GM12865 (cell line): Measurements from ENCODE around the gene CRIM1.

Experiments used
- DNase-seq: peaks from one replicate; pipeline ENCODE4 v3.0.0; 2010; ENCODE audit warnings: low read depth
- H3K4me3 ChIP-seq: 2 replicates; pipeline ENCODE4 v1.5.1; 2011; ENCODE audit warnings: mild to moderate bottlenecking, low read depth, low read length, control low read depth
- TF ChIP-seq, protein P1 (sequence below): IDR thresholded peaks from 2 replicates; pipeline ENCODE4 v1.5.1; 2011; ENCODE audit warnings: low read length, control low read depth, low read depth, inconsistent platforms; ENCODE audit not compliant: insufficient read depth; ENCODE audit errors: missing control alignments

CRIM1 gene

GRCh38 chr2:36329746-36330472 lies 25.7 kb upstream of the CRIM1 start:
- H3K4me3 ChIP-seq, result no peak overlapping the region
- DNase-seq, result no peak
- TF ChIP-seq, protein P1, sequence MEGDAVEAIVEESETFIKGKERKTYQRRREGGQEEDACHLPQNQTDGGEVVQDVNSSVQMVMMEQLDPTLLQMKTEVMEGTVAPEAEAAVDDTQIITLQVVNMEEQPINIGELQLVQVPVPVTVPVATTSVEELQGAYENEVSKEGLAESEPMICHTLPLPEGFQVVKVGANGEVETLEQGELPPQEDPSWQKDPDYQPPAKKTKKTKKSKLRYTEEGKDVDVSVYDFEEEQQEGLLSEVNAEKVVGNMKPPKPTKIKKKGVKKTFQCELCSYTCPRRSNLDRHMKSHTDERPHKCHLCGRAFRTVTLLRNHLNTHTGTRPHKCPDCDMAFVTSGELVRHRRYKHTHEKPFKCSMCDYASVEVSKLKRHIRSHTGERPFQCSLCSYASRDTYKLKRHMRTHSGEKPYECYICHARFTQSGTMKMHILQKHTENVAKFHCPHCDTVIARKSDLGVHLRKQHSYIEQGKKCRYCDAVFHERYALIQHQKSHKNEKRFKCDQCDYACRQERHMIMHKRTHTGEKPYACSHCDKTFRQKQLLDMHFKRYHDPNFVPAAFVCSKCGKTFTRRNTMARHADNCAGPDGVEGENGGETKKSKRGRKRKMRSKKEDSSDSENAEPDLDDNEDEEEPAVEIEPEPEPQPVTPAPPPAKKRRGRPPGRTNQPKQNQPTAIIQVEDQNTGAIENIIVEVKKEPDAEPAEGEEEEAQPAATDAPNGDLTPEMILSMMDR, result no peak

- DNase-seq, result no peak
- TF ChIP-seq, protein P1, result no peak
- H3K4me3 ChIP-seq, result no peak overlapping the region
Measured at GRCh38 chr2:36330473-36331395, 24.8 kb upstream of the CRIM1 start.

GRCh38 chr2:36333350-36334012 lies 22.1 kb upstream of the CRIM1 start:
- TF ChIP-seq, protein P1, result peak; percentile 11
- H3K4me3 ChIP-seq, result no peak overlapping the region
- DNase-seq, result no peak

GRCh38 chr2:36335597-36335996 lies 20.0 kb upstream of the CRIM1 start:
- TF ChIP-seq, protein P1, result no peak
- H3K4me3 ChIP-seq, result no peak overlapping the region
- DNase-seq, result no peak

DNA sequence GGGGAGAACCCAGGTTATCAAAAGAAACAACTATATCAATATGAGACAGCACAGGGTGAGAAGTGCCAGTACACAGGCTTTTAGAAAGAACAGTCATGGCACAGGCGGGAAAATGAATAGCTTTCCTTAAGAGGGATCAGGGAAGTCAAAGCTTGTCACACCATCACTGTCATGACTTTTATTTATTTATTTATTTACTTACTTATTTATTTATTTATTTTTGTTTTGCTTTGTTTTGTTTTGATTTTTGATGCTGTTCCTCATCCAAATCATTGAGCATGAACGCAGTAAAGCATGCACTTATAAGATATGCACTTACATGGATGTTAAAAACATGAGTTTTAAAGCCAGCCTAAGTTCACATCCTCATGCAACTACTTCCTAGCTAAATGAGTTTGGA lies 19.3 kb upstream of the CRIM1 start:
- no peak overlapping the region for H3K4me3 ChIP-seq
- DNase-seq, result no peak
- TF ChIP-seq, protein P1, result no peak

DNA sequence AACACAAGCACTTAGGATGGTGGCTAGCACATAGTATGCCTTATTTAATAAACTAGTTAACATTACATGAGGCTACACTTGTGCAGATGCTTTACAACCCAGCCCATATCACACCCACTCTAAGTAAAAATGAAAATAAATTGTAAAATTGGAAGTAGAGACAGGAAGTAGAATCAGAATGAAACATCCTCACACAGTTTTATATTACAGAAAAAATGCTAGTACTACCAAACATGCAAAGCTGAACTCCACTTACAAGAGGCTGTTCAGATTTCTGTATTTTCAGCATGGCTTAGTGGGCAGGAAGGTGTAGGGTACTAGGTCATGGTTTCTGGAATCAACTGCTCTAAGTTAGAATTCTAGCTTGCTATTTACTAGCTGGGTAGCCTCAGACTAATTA lies 18.2 kb upstream of the CRIM1 start:
- H3K4me3 ChIP-seq, result no peak overlapping the region
- no peak for DNase-seq
- TF ChIP-seq, protein P1, result no peak
